Pulmonary artery endothelial cell (primary cell): ENCODE measurements around the gene KPNA6. TPM values are rescaled to one million over a fixed set of nuclear protein-coding genes. Genes with fewer than 3 reads are reported as not detected.
"Not testable (repeated sequence)": the region's sequence is repeated elsewhere in the genome, so short reads cannot be mapped to it uniquely, and the experiment has no call there.

Experiments
- DNase-seq: peaks from one replicate; pipeline ENCODE4 v3.0.0-alpha.2; 2011; ENCODE audit warnings: low read depth, low spot score
- total RNA-seq: library from RNA; depleted of rRNA; stranded (reverse); fragments of >200 nt; gene quantifications from 2 replicates; pipeline ENCODE4 v1.2.3, GENCODE V29; 2014

The KPNA6 gene
- total RNA-seq, 1 donor from 2014 or later = 37.0 TPM

DNA sequence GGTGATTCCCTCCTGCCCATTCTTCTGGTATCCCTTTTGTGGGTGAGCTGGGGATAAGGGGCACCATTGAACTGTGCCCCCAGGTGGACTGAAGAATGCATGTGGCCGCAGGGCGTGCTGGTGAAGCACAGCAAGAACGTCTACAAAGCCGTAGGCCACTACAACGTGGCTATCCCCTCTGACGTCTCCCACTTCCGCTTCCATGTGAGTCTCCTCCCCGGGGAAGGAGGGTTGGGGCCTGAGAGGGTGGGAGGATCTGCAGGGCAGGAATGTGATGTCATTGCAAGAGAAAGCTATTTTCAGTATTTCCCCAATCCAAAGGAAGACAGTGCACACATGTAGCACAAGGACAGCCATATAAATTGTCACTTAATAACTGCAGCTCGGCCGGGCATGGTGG lies 7.5 kb upstream of the KPNA6 start:
- no peak for DNase-seq

DNA sequence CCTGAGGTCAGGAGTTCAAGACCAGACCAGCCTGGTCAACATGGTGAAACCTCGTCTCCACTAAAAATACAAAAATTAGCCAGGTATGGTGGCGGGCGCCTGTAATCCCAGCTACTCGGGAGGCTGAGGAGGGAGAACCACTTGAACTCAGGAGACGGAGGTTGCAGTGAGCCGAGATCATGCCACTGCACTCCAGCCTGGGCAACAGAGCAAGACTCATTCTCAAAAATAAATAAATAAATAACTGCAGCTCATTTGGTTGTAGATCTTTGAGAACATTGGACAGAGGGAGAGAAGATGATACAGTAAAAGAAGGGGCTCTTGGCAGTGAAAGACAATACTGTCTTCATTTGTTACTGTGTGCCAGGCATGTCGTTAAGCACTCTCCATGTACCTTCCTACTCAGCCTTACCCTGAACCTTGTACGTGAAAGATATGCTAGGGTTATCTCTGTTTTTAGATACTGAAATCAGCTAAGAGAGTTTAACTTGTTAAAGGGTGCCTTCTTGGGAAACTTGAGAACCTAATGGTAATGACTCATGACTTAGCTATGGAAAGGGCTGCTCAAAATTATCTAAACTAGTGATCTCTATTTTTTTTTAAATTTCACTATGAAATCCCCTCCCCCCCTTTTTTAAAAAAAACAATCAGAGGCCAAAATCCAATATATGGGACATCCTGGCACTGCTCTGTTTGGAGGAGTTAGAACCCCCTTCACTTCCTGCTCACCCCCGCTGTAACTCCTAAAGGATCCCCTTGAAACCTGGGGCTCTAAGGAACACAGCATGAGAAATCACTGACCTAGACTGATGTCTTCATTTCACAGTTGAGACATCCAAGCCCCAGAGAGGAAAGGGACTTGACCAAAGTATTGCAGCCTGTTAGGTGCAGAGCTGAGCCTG lies 6.8 kb upstream of the KPNA6 start:
- DNase-seq = no peak

DNA sequence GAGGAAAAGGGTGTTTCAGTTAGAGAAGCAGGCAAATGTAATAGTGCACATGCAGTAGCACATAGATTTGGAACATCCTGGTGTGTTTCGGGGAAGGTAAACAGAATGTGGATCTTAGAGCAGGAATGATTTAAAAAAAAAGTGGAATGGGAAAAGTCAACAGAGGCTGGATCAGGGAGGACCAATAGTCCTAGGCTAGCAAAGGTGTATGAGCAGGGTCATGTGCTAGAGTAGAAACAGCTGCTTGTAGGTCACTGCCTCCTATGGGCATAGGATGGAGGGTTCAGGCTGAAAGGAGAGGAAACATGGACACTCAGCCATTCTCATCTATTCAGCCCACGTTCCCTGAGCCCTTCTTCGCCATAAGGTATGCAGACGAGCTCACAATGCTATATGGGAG lies 3.7 kb upstream of the KPNA6 start:
- no peak for DNase-seq

DNA sequence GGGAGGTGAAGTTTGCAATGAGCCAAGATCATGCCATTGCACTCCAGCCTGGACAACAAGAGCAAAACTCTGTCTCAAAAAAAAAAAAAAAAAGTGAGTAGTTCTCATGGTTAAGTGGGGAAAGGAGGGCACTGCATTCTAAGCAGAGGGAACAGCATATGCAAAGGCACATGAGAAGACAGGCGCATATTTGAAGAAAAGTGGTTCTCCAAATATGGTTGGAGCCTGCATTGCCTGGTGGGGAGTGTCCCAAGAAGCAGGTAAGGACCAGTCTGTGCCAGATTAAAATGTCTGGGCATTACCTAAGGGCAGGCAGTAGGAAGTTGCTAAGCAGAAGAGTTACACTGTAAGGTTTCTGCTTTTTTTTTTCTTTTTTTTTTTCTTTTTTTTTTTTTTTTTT lies 2.5 kb upstream of the KPNA6 start:
- no peak for DNase-seq

DNA sequence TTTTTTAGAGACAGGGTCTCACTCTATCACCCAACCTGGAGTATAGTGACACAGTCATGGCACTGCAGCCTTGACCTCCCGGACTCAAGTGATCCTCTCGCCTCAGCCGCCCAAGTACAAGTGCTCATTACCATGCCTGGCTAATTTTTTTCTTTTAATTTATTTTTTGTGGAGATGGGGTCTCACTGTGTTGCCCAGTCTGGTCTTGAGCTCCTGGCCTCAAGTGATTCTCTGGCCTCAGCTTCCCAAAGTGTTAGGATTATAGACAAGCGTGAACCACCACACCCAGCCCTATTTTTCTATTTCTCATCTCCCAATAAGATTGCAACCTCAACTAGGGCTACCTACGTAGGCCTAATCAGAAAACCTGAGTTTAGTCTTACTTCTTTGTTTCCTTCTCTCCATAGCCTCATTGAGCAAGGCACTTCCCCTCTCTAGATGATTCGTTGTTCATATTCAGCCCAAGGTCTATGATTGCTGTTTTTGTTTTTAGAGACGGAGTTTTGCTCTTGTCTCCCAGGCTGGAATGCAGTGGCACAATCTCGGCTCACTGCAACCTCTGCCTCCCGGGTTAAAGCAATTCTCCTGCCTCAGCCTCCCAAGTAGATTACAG lies 1.1 kb upstream of the KPNA6 start:
- DNase-seq = no peak

DNA sequence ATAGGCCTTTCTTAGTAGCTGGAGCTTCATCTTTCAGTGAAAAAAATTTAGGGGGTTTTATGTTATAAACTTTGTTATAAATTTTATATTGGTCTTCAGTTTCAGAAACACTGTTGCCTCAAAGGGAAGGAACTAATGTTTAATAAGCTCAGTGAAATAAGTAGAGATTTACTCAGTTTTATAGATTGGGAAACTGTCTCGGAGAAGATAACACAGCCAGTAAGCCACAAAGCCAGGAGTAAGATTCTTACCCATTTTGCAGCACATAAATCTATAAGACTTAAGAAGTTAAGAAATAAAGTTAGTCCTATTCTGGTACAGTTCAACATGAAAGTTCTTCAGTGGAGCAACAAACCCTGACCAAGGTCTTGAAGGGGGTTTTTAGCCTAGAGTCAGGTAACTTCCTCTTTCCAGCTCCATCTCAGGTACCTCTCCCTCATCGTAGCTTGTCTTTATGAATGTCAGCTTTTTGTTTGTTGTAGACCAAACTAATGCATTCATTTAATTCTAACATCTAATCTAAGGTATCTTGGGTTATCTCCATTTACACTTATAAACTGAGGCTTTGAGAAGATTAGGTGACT lies 3.3 kb downstream of the KPNA6 start:
- no peak for DNase-seq

DNA sequence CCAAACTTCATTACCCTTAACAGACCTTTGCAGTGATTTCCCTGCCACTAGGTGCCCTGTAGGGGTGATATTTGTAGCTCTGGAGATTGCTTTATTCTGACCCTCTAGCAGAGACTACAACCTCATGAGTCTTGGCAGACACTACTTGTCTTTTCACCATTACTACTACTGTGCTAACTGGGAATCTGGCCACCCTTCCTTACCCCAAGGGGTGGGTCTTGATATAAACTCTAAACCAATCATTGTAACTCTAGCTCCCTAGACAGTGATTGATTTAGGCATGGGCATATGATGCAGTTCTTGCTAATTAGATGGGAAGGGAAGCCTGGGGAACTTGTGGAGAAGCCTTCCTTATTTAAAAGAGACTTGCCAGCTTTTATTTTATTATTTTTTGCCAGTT lies 3.9 kb downstream of the KPNA6 start:
- no peak for DNase-seq

DNA sequence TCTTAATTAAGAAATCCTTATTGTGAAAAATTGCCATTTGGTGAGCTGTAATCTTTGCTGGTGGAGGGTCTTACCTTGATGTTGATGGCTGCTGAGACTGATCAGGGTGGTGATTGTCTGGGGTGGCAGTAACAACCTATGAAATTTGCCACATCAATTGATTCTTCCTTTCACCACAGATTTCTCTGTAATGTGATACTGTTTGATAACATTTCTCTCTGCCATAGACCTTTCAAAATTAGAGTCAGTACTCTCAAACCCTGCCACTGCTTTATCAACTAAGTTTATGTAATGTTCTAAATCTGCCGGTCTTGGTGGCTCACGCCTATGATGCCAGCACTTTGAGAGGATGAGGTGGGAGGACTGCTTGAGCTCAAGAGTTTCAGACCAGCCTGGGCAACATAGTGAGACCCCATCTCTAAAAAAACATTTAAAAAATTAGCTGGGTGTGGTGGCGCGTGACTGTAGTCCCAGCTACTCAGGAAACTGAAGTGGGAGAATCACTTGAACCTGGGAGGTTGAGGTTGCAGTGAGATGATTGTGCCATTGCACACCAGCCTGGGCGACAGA lies 5.0 kb downstream of the KPNA6 start:
- DNase-seq = no peak

DNA sequence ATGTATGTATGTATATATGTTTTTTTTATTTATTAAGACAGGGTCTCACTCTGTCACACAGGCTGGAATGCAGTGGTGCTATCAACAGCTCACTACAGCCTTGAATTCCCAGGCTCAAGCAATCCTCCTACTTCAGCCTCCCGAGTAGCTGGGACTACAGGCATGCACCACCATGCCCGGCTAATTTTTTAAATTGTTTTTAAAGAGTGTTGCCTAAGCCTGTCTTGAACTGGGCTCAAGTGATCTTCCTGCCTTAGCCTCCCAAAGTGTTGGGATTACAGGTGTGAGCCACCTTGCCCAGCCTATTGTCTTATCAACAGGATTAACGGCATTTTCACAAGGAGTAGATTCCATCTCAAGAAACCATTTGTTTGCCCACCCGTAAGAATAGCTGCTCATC lies 5.6 kb downstream of the KPNA6 start:
- DNase-seq = not testable (repeated sequence)

DNA sequence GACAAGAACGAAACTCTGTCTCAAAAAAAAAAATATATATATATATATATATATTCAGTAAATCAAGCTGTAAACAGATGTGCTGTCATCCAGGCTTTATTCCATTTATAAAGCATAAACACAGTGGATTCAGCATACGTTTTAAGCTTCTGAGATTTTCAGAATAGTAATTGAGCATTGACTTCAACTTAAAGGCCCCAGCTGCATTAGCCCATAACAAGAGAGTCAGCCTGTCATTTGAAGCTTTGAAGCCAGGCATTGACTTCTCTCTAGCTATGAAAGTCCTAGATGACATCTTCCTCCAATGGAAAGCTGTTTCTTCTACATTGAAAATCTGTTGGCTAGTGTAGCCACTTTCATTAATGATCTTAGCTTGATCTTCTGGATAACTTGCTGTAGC lies 6.6 kb downstream of the KPNA6 start:
- DNase-seq = no peak

DNA sequence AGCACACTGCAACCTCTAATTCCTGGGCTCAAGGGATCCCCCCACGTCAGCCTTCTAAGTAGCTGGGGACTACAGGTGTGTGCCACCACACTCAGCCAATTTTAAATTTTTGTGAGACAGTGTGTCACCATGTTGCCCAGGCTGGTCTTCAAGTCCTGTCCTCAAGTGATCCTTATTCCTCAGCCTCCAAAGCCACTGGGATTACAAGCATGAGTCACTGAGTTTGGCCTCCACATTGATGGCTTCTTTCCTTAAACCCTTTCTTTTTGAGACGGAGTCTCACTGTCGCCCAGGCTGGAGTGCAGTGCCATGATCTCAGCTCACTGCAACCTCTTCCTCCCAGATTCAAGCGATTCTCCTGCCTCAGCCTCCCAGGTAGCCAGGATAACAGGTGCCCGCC lies 7.6 kb downstream of the KPNA6 start:
- no peak for DNase-seq

DNA sequence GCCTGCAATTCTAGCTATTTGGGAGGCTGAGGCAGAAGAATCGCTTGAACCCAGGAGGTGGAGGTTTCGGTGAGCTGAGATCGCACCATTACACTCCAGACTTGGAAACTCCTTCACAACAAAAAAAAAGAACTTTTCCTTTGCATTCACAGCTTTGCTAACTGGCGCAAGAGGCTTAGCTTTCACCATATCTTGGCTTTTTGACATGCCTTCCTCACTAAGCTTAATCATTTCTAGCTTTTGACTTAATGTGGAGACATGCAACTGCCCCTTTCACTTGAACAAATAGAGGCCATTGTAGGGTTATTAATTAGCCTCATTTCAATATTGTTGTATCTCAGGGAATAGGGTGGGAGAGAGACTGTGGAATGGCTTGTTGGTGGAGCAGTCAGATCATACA lies 8.7 kb downstream of the KPNA6 start:
- DNase-seq = no peak

DNA sequence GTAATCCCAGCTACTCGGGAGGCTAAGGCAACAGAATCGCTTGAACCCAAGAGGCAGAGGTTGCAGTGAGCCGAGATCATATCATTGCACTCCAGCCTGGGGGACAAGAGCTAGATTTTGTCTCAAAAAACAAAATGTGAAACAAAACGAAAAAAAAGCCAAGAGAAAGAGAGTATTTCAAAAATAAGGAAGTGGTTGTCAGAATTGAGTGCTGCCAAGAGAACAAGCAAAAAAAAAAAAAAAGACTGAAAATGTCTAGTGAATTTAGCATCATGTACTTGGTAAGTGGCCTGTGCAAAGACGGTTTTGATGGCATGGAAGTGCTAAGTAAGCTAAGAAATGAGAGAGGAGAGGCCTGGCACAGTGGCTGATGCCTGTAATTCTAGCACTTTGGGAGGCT lies 14.3 kb downstream of the KPNA6 start:
- no peak for DNase-seq

DNA sequence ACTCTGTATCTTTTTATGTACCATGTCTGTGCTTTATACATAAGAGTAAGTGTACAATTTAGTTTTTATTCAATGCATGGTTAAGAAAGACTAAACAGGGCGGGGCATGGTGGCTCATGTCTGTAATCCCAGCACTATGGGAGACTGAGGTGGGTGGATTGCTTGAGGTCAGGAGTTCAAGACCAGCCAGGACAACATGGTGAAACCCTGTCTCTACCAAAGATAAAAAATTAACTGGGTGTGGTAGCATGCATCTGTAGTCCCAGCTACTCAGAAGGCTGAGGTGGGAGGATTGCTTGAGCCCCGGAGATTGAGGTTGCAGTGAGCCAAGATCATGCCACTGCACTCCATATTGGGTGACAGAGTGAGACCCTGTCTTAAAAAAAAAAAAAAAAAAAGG lies 15.5 kb downstream of the KPNA6 start:
- not testable (repeated sequence) for DNase-seq

DNA sequence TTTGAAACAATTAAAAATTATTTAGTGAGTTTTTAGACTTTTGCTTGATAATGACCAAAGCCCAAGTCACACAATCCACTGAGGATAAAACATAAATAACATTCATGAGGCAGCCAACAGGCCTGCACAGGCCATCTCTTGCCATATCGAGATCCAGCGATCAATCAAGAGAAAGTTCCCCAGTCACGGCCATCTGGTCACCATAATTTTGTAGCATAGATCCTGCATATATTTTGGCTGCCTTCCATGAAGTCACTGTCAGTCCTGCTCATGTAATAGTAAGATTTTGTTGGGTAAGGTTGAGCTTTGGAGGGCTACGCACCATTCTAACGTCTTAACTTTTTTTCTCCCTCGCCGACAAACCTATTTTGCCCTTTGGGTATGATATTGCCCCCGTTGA lies 17.5 kb downstream of the KPNA6 start:
- DNase-seq = no peak

DNA sequence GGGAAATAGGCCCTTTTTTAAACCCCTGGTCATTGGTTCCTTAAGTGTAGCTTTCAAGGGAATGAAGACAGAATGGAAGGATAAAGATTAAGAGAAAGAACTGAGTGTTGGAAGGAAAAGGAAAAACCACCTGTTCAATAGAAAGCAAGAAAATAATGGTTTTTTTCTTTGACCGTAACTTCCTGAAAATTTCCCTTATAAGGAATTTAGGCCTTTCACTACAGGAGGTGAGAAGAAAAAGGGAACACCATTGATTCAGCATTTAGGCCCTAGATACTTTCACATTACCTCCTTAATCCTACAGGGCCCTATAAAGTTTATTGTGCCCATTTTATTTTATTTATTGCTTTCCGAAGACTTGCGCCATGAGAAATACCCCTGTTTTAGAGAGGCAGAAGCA lies 18.9 kb downstream of the KPNA6 start:
- DNase-seq = no peak

DNA sequence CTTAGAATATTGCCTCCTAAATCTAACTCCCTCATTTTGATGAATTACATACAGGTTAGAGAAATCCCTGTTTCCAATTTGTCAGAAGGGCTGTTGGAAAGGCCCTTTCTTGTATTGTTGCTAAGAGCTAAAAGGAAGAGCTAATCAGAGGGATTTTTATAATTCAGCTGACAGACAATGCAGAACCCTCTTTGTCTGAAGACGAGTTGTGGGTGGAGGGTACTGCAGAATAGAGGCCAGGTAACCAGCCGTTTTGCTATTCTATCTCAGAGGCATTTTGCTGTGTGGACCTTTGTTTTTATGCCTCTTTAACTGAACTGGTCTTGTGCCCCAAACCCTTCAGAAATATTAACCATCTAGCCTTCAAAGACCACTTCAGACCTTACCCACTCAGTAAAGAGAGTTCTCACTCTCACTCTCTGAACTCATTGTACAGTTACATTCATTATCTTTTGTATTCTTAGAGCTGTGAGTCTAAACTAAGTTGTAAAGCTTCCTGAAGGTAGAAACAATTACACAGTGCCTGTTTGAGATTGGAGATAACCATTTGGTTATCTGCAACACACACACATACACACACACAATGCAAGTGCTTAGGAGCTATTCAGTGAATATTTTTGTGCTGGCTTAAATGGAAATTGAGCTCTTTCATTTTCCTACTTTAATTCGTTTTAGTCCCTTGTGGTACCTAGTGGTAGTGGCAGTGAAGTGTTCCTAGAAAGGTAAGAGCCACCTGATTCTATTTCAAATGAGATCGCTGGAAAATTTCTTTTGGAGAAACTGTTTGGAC lies 19.7 kb downstream of the KPNA6 start:
- DNase-seq = no peak

DNA sequence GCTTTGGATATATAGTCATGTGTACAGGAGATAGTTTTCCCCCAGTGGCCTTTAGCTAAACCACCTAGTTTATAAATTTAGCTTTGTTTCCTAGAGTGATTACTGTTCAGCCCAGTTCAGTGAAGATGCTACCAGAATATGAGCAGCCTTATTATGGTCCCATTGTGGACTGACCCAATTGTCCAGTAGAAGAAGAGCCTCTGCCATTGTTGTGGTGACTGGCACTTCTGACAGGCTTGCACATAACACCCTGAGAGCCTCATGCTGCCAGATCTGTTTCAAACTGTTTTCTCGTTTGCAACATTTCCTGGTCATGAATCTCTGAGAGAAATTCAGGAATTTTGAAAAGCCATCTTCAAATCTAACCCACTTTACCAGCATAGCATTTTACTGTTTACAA lies 20.6 kb downstream of the KPNA6 start:
- no peak for DNase-seq

DNA sequence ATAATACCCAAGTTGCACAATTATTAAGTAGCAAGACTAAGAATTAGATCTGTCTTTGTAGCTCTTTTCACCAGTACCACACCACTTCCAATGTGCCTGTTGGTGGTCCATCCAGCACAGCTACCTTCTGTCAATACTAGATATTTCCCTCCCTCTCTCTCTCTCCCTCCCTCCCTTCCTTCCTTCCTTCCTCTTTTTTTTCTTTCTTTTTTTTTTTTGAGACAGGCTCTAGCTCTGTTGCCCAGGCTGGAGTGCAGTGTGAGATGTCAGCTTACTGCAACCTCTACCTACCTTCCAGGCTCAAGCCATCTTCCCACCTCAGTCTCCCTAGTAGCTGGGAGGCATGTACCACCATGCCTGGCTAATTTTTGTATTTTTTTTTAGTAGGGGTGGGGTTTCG lies 21.1 kb downstream of the KPNA6 start:
- DNase-seq = no peak

DNA sequence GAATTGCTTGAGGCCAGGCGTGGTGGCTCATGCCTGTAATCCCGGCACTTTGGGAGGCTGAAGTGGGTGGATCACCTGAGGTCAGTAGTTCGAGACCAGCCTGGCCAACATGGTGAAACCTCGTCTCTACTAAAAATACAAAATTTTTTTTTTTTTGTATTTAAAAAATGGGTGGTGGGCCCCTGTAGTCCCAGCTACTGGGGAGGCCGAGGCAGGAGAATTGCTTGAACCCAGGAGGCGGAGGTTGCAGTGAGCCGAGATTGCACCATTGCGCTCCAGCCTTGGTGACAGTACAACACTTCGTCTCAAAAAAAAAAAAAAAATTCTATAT lies 26.1 kb downstream of the KPNA6 start:
- not testable (repeated sequence) for DNase-seq

DNA sequence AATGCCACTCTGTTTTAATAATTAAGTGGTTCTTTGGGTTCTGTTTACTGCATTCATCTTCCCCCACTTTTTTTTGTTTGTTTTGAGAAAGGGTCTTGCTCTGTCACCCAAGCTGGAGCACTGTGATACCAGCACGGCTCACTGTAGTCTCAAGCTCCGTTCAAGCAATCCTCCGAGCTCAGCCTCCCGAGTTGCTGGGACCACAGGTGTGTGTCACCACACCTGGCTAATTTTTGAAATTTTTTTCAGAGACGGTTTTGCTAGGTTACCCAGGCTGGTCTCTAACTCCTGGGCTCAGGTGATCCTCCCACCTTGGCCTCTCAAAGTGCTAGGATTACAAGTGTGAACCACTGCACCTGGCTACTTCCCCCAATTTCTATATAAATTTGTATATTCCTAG lies 29.3 kb downstream of the KPNA6 start:
- no peak for DNase-seq

DNA sequence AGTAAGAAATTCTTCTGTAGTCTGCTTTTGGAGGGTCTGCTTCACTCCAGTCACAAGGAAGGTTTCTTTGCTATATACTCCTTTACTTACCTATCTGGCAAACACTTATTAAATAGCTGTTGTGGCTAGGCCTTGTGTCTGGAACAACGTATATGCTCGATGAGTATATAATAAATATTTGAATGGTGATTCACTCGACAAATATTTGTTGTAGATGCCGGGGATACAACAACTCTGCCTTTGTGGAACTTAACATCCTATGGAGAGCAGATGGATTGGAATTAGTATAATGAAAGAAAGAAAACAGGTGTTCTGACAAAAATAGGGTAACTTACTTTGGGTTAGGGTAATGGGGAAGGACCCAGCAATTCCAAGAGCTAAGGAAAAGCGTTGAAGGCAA lies 31.1 kb downstream of the KPNA6 start:
- no peak for DNase-seq
